Common myeloid progenitor, CD34-positive (primary cell): ENCODE measurements around the gene PHACTR3.

ENCODE experiments used
- CTCF ChIA-PET: fragments of 350-600 bp; sonication (Branson Sonifier 250); formaldehyde crosslinking; loops from one replicate; lab custom pipeline; 2021; ENCODE audit warnings: antibody characterized with exemption; lab: Charles Lee
- POLR2A ChIA-PET: fragments of 350-600 bp; sonication (Branson Sonifier 250); formaldehyde crosslinking; loops from one replicate; lab custom pipeline; 2021; ENCODE audit warnings: antibody characterized with exemption; lab: Charles Lee
- DNase-seq, 3 donors: peaks; one replicate each; pipeline versions ENCODE4 v3.0.0 to v3.0.0-alpha.2; 2013
- H3K27ac ChIP-seq, 2 experiments: 1 replicate in 1 of 2; 2 replicates in 1 of 2; pipeline ENCODE4 v1.7.0; 2013; ENCODE audit warnings: inconsistent platforms in 2 of 2, low read length in 2 of 2, mild to moderate bottlenecking in 2 of 2, low read depth in 1 of 2, moderate library complexity in 1 of 2; ENCODE audit not compliant: severe bottlenecking in 2 of 2, insufficient read depth in 1 of 2, poor library complexity in 1 of 2
- H3K27me3 ChIP-seq, 5 experiments: replicated peaks in 2 of 5; 1 replicate in 3 of 5; 2 replicates in 2 of 5; pipeline versions ENCODE4 v1.6.1 to v1.7.0; 2013; ENCODE audit warnings: low read length in 4 of 5, mild to moderate bottlenecking in 2 of 5, moderate library complexity in 2 of 5, inconsistent platforms in 1 of 5; ENCODE audit not compliant: insufficient read depth in 5 of 5, control insufficient read depth in 4 of 5
- H3K36me3 ChIP-seq, 4 experiments: 1 replicate in 2 of 4; 2 replicates in 2 of 4; pipeline versions ENCODE4 v1.6.1 to v1.7.0; 2013; ENCODE audit warnings: low read length in 3 of 4, control low read depth in 1 of 4, mild to moderate bottlenecking in 1 of 4; ENCODE audit not compliant: control insufficient read depth in 4 of 4, insufficient read depth in 4 of 4
- H3K4me1 ChIP-seq, 4 experiments: 1 replicate in 3 of 4; 2 replicates in 1 of 4; pipeline versions ENCODE4 v1.6.1 to v1.7.1; 2013; ENCODE audit warnings: low read length in 3 of 4, mild to moderate bottlenecking in 3 of 4, control low read depth in 1 of 4, inconsistent platforms in 1 of 4, moderate library complexity in 1 of 4; ENCODE audit not compliant: control insufficient read depth in 4 of 4, insufficient read depth in 4 of 4; ENCODE audit errors: control extremely low read depth in 1 of 4
- H3K4me3 ChIP-seq, 7 experiments: 1 replicate in 4 of 7; 2 replicates in 3 of 7; pipeline versions ENCODE4 v1.5.1 to v1.7.0; 2013; ENCODE audit warnings: mild to moderate bottlenecking in 7 of 7, low read length in 6 of 7, moderate library complexity in 6 of 7, inconsistent platforms in 2 of 7, low read depth in 2 of 7, control low read depth in 1 of 7; ENCODE audit not compliant: insufficient read depth in 4 of 7, control insufficient read depth in 1 of 7; ENCODE audit errors: extremely low read depth in 1 of 7
- H3K9me3 ChIP-seq, 5 experiments: 1 replicate in 4 of 5; 2 replicates in 1 of 5; pipeline versions ENCODE4 v1.6.1 to v1.7.1; 2013; ENCODE audit warnings: low read length in 4 of 5, mild to moderate bottlenecking in 2 of 5, inconsistent platforms in 1 of 5, low read depth in 1 of 5, moderate library complexity in 1 of 5; ENCODE audit not compliant: control insufficient read depth in 4 of 5, insufficient read depth in 2 of 5; ENCODE audit errors: control extremely low read depth in 1 of 5
- WGBS: methylation state at CpG from one replicate; pipeline ENCODE4 v1.1.5; 2013; ENCODE audit not compliant: insufficient coverage; 5-methylcytosine and 5-hydroxymethylcytosine counted together

PHACTR3 gene

DNA sequence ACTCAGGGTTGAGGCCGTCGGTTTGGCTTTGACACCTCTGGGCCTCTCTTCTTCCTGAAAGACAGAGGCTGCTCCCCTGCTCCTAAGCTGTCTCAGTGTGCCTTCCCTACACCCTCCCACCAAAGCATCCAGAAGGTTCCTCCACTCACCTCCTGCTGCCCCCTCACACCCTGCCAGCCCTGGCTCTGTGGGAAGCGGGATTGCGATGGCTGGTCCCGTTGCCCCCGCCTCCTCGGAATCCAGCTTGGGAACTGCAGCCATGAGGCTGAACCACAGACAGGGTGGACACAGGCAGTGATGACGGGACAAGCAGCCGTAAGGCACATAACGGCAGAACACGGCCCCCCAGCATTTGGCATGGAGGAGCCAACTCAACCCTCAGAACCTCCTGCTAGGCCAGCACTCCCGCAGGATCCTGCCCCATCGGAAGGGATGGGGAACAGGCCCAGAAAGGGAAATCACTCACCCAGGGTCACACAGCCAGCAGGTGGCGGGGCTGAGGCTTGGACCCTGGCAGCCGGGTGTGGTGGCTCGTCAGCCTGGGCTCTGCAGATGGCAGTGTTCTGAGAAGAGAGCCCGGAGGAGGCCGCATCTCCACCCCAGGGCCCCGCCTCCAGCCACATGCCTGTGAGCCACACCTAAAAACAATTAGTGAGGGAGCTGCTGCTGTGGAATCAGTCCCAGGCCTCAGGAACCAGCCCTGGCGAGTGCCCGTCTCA lies 139.6 kb downstream of the PHACTR3 start:
- H3K27ac ChIP-seq: no peak overlapping the region
- 80% methylated on average over 18 of the region's 21 CpGs for WGBS

DNA sequence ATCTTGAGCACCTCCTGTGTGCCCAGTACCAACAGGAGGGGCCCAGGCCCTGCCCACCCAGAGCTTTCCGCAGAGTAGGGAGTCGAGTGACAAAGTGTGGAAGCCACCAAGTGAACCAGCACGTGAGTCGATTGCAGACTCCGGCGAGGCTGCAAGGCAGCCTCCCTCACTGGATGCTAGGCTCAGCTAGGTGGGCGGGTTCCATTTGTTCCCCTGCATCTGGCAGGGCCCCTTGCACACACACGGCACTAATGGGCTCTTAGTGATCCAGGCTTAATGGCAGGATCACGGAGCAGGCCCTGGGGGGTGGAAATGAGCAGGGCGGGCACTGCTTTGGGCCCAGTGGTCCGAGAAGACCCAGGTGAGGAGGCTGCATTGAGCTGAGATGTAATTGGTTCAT lies 140.4 kb downstream of the PHACTR3 start:
- POLR2A ChIA-PET: no interaction called here
- Histone ChIP-seq H3K4me1 (no peaks in the 10 kb centered on the region), H3K9me3 (no peaks in the 10 kb centered on the region), H3K27ac (no peak overlapping the region), H3K27me3 (peaks cover 0 to 30% (median 0%) of the 10 kb centered on the region in 5 experiments), H3K36me3 (no peaks in the 10 kb centered on the region), H3K4me3 (no peak overlapping the region)
- DNase-seq: no peak
- WGBS: 86% methylated on average over 10 of the region's 11 CpGs
- CTCF ChIA-PET: no interaction called here

More for the DNA sequence above, 139.6 kb downstream of the PHACTR3 start:
- CTCF ChIA-PET: no interaction called here
- POLR2A ChIA-PET: no interaction called here
- DNase-seq: no peak
- no peaks in the 10 kb centered on the region for H3K4me1 ChIP-seq
- peaks cover 0 to 30% (median 0%) of the 10 kb centered on the region in 5 experiments for H3K27me3 ChIP-seq
- no peak overlapping the region for H3K4me3 ChIP-seq
- no peaks in the 10 kb centered on the region for H3K36me3 ChIP-seq
- H3K9me3 ChIP-seq: peaks cover 0 to 4% (median 0%) of the 10 kb centered on the region in 5 experiments

DNA sequence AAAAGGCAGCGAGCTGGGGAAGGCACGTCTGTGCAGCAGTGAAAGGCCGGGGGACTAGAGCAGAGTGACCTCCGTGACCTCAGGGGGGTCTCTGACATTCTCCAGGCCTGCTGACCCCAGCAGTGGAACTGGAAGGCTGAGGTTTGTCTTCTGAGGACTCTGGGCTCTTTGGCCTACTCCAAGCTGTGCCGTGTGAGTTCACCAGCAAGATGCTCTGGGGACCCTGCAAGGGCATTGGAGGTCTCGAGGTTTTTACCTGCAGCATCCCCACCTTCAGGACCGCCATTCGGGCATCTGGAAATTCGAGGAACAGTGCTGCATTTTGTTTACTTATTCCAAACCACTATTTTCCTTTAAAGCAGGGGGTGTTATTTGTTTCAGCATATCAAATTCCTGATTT lies 140.9 kb downstream of the PHACTR3 start:
- WGBS: 98% methylated on average over 6 of the region's 9 CpGs
- ChIA-PET POLR2A (no interaction called here), CTCF (no interaction called here)
- no peaks in the 10 kb centered on the region for H3K9me3 ChIP-seq
- peaks cover 0 to 35% (median 0%) of the 10 kb centered on the region in 5 experiments for H3K27me3 ChIP-seq
- no peaks in the 10 kb centered on the region for H3K4me1 ChIP-seq
- no peaks in the 10 kb centered on the region for H3K36me3 ChIP-seq
- H3K27ac ChIP-seq: no peak overlapping the region
- DNase-seq: no peak
- H3K4me3 ChIP-seq: no peak overlapping the region

DNA sequence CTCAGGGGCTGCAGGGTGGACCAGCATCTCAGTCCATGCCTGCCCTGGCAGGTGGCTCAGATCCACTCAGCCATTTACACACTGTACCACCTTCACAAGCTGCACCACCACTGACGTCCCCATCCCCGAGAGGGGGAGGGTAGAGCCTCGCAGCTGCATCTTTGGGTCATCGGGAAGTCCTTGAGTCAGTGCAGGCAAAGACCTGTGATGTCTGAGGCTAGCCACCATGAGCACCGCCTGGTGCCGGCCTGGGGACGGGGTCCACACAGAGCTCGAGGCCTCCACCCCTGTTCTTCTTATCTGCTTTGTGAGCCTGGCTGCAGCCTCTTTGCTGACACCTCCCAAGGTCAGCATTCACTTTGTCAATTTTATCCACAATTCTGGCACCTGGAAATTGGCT lies 141.4 kb downstream of the PHACTR3 start:
- ChIA-PET POLR2A (no interaction called here), CTCF (no interaction called here)
- no peak overlapping the region for H3K4me3 ChIP-seq
- no peaks in the 10 kb centered on the region for H3K36me3 ChIP-seq
- no peaks in the 10 kb centered on the region for H3K9me3 ChIP-seq
- DNase-seq: no peak
- no peaks in the 10 kb centered on the region for H3K4me1 ChIP-seq
- WGBS: 91% methylated on average over 7 of the region's 8 CpGs
- no peak overlapping the region for H3K27ac ChIP-seq
- peaks cover 0 to 40% (median under 1%) of the 10 kb centered on the region in 5 experiments for H3K27me3 ChIP-seq

DNA sequence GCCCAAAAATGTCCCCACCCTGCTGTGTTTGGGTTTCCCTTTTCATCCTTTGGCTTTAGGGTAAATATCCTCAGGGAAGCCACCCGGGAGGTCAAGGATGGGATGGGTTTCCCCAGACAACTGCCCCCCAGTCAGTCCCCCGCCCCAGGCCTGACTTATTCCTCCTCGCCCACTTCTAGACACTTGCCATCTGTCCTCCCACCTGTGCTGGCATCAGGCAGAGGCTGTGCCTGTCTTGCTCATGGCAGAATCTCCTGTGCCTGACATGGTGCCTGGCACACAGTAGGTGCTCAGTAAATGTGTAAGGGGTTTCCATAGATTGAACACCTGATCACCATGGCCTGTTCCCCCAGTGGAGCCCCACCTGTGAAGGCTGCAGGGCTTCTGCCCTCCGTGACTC lies 141.8 kb downstream of the PHACTR3 start:
- no peaks in the 10 kb centered on the region for H3K4me1 ChIP-seq
- peaks cover 0 to 42% (median 2%) of the 10 kb centered on the region in 5 experiments for H3K27me3 ChIP-seq
- H3K4me3 ChIP-seq: no peak overlapping the region
- no peaks in the 10 kb centered on the region for H3K36me3 ChIP-seq
- POLR2A ChIA-PET: no interaction called here
- 93% methylated on average over 2 of the region's 4 CpGs for WGBS
- CTCF ChIA-PET: no interaction called here
- H3K9me3 ChIP-seq: no peaks in the 10 kb centered on the region
- no peak for DNase-seq
- H3K27ac ChIP-seq: no peak overlapping the region

DNA sequence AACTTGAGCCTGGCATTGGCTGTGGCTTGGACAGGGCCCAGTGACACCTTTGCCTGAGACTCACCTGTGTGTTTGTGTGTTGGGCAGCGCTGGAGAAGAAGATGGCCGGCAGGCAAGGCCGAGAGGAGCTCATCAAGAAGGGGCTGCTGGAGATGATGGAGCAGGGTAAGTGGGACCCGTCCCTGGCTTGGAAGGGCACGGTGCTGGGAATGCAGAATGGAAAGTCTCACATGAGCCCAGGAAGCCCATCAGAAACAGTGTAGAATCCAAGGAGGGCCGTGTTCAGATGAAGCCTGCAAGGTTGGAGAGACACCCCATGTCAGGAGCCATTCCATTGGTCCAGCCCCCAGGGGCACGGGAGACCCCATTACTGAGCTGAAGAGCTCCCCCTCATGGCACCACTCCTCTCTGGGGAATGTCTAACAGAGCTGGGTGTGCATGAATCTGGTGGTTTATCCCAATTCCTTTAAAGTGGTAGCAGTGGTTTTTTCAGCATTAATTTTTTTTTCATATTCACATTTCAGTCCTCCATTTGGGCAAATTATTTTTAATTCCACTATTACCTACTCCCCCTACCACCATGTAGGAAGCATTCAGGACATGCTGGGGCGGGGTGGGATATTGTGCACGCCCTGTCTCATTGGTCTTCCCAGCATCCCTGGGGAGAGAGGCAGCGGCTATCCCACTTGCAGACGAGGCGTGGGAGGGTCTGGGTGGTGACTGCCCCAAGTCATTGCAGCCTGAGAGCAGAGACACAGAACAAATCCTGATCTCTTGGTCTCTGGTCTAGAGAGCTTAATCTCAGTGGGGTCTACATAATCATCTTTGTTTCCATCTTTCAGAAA lies 143.6 kb downstream of the PHACTR3 start:
- ChIA-PET CTCF (interaction anchor here (1.2 to 5.5 kb wide), 3 partner anchors 16 to 177 kb away, joined by 5 to 22 read pairs (median 5); no protein-coding TSS in a partner anchor), POLR2A (no interaction called here)
- no peak overlapping the region for H3K27ac ChIP-seq
- 93% methylated on average over 11 of the region's 12 CpGs for WGBS
- peaks cover 0 to 56% (median 2%) of the 10 kb centered on the region in 5 experiments for H3K27me3 ChIP-seq
- no peak overlapping the region for H3K4me3 ChIP-seq
- peaks cover 0 to 10% (median 6%) of the 10 kb centered on the region in 4 experiments for H3K4me1 ChIP-seq
- no peak for DNase-seq
- no peaks in the 10 kb centered on the region for H3K36me3 ChIP-seq
- no peaks in the 10 kb centered on the region for H3K9me3 ChIP-seq
